ENCODE data around the gene ZNF738.

ZNF738 gene

DNA sequence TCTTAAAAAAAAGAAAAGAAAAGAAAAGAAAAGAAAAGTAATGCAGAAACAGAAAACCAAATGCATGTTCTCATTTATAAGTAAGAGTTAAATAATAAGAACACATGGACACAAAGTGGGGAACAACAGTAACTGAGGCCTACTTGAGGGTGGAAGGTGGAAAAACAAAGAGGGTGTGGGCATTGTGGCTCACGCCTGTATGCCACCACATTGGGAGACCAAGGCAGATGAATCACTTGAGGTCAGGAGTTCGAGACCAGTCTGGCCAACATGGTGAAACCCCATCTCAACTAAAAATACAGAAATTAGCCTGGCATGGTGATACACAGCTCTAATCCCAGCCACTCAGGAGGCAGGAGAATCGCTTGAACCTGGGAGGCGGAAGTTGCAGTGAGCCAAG lies 37.7 kb upstream of the ZNF738 start:
- Histone ChIP-seq H4K91ac (ENCODE audit: low read length) (no peak overlapping the region), H3K4me1 (ENCODE audit: control insufficient read depth, insufficient read depth, low read depth, low read length) (no peaks in the 10 kb centered on the region), H3K4me2 (ENCODE audit: low read length, poor library complexity, severe bottlenecking) (no peak overlapping the region), H3K27me3 (ENCODE audit: control insufficient read depth in 1 of 2, insufficient read depth in 1 of 2, low read length in 2 of 2) (no peaks in the 10 kb centered on the region), H2BK5ac (ENCODE audit: low read depth, low read length, poor library complexity, severe bottlenecking) (no peak overlapping the region), H2AFZ (ENCODE audit: low read depth, low read length) (no peak overlapping the region), H3K36me3 (ENCODE audit: control insufficient read depth in 1 of 2, insufficient read depth in 2 of 2, low read depth in 1 of 2, low read length in 2 of 2) (peaks cover 26 to 37% of the 10 kb centered on the region in 2 experiments), H2BK12ac (ENCODE audit: low read length in 2 of 2) (no peak overlapping the region), H3K4ac (ENCODE audit: low read depth in 1 of 2, low read length in 2 of 2) (no peak overlapping the region), H2AK5ac (ENCODE audit: low read length, severe bottlenecking) (no peak overlapping the region), H4K8ac (ENCODE audit: low read length) (no peak overlapping the region), H2BK120ac (ENCODE audit: low read depth, low read length) (no peak overlapping the region), H3K14ac (ENCODE audit: low read length in 2 of 2) (no peak overlapping the region), H3K79me1 (replicated peaks; ENCODE audit: low read length, poor library complexity, severe bottlenecking) (peaks cover 19% of the 10 kb centered on the region), H3K23ac (ENCODE audit: low read length in 2 of 2) (no peak overlapping the region), H3K27ac (ENCODE audit: low read length, poor library complexity, severe bottlenecking) (no peak overlapping the region), H3K9me3 (ENCODE audit: control insufficient read depth, low read length) (peaks cover 64% of the 10 kb centered on the region), H3K18ac (ENCODE audit: low read depth in 1 of 2, low read length in 2 of 2) (no peak overlapping the region), H3K4me3 (ENCODE audit: insufficient read depth in 1 of 2, low read depth in 1 of 2, low read length in 2 of 2) (no peak overlapping the region), H2BK15ac (ENCODE audit: low read depth, poor library complexity, severe bottlenecking) (no peak overlapping the region), H3K9ac (ENCODE audit: low read length) (no peak overlapping the region)
- WGBS = 94% methylated on average over 4 of the region's 4 CpGs
- DNase-seq = no peak

DNA sequence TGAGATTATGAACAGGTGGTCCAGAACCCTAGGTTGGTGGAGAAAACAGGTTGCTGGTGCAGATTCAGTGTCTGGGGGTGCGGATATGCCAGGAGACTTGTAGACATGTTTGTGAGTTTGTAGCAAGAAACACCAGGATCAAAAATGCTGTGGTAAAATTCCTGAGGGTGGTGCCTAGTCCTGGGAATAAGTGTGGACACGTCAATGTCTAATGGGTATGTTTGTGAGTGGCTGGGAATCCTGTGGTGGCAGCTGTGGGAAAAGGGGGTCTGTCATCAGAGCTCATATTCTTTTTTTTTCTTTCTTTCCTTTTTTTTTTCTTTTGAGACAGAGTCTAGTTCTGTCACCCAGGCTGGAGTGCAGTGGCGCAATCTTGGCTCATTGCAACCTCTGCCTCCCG lies 36.8 kb upstream of the ZNF738 start:
- Histone ChIP-seq H3K27ac (ENCODE audit: low read length, poor library complexity, severe bottlenecking) (no peak overlapping the region), H3K23ac (ENCODE audit: low read length in 2 of 2) (no peak overlapping the region), H3K36me3 (ENCODE audit: control insufficient read depth in 1 of 2, insufficient read depth in 2 of 2, low read depth in 1 of 2, low read length in 2 of 2) (peaks cover 31 to 38% of the 10 kb centered on the region in 2 experiments), H4K8ac (ENCODE audit: low read length) (no peak overlapping the region), H3K79me1 (replicated peaks; ENCODE audit: low read length, poor library complexity, severe bottlenecking) (peaks cover 17% of the 10 kb centered on the region), H4K91ac (ENCODE audit: low read length) (no peak overlapping the region), H3K4me2 (ENCODE audit: low read length, poor library complexity, severe bottlenecking) (no peak overlapping the region), H2BK5ac (ENCODE audit: low read depth, low read length, poor library complexity, severe bottlenecking) (no peak overlapping the region), H2BK120ac (ENCODE audit: low read depth, low read length) (no peak overlapping the region), H2AFZ (ENCODE audit: low read depth, low read length) (no peak overlapping the region), H2AK5ac (ENCODE audit: low read length, severe bottlenecking) (no peak overlapping the region), H3K4me3 (ENCODE audit: insufficient read depth in 1 of 2, low read depth in 1 of 2, low read length in 2 of 2) (no peak overlapping the region), H2BK12ac (ENCODE audit: low read length in 2 of 2) (no peak overlapping the region), H2BK15ac (ENCODE audit: low read depth, poor library complexity, severe bottlenecking) (no peak overlapping the region), H3K14ac (ENCODE audit: low read length in 2 of 2) (no peak overlapping the region), H3K18ac (ENCODE audit: low read depth in 1 of 2, low read length in 2 of 2) (no peak overlapping the region), H3K4me1 (ENCODE audit: control insufficient read depth, insufficient read depth, low read depth, low read length) (no peaks in the 10 kb centered on the region), H3K9ac (ENCODE audit: low read length) (no peak overlapping the region), H3K9me3 (ENCODE audit: control insufficient read depth, low read length) (peaks cover 65% of the 10 kb centered on the region), H3K4ac (ENCODE audit: low read depth in 1 of 2, low read length in 2 of 2) (no peak overlapping the region), H3K27me3 (ENCODE audit: control insufficient read depth in 1 of 2, insufficient read depth in 1 of 2, low read length in 2 of 2) (no peaks in the 10 kb centered on the region)
- WGBS = 80% methylated on average over 4 of the region's 4 CpGs
- DNase-seq = peak; percentile 26

DNA sequence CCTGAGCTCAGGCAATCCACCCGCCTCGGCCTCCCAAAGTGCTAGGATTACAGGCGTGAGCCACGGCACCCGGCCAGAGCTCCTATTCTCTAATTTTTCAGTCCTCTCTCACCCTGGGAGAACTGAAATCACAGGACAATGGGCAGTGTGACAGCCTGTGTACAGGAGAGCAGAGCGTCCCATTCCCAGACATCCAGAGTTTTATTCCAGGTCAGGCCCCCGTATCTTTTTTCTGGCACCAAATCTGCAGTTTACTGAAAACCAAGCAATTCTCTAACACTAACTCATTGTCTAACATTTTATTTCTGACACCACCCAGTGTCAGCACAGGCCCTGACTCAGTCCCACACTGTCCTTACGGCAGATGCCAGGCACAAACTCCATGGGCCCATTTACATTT lies 36.3 kb upstream of the ZNF738 start:
- WGBS = 97% methylated on average over 8 of the region's 8 CpGs
- DNase-seq = no peak
- H2BK15ac ChIP-seq (ENCODE audit: low read depth, poor library complexity, severe bottlenecking) = no peak overlapping the region
- no peak overlapping the region for H3K27ac ChIP-seq (ENCODE audit: low read length, poor library complexity, severe bottlenecking)
- no peak overlapping the region for H4K91ac ChIP-seq (ENCODE audit: low read length)
- no peak overlapping the region for H2AK5ac ChIP-seq (ENCODE audit: low read length, severe bottlenecking)
- H3K14ac ChIP-seq (ENCODE audit: low read length in 2 of 2) = no peak overlapping the region
- H3K9ac ChIP-seq (ENCODE audit: low read length) = no peak overlapping the region
- peaks cover 17% of the 10 kb centered on the region for H3K79me1 ChIP-seq (replicated peaks; ENCODE audit: low read length, poor library complexity, severe bottlenecking)
- H3K18ac ChIP-seq (ENCODE audit: low read depth in 1 of 2, low read length in 2 of 2) = no peak overlapping the region
- no peak overlapping the region for H3K23ac ChIP-seq (ENCODE audit: low read length in 2 of 2)
- peaks cover 60% of the 10 kb centered on the region for H3K9me3 ChIP-seq (ENCODE audit: control insufficient read depth, low read length)
- no peak overlapping the region for H2AFZ ChIP-seq (ENCODE audit: low read depth, low read length)
- no peak overlapping the region for H3K4me2 ChIP-seq (ENCODE audit: low read length, poor library complexity, severe bottlenecking)
- H4K8ac ChIP-seq (ENCODE audit: low read length) = no peak overlapping the region
- no peak overlapping the region for H2BK120ac ChIP-seq (ENCODE audit: low read depth, low read length)
- no peaks in the 10 kb centered on the region for H3K27me3 ChIP-seq (ENCODE audit: control insufficient read depth in 1 of 2, insufficient read depth in 1 of 2, low read length in 2 of 2)
- no peak overlapping the region for H2BK5ac ChIP-seq (ENCODE audit: low read depth, low read length, poor library complexity, severe bottlenecking)
- peaks cover 31 to 38% of the 10 kb centered on the region in 2 experiments for H3K36me3 ChIP-seq (ENCODE audit: control insufficient read depth in 1 of 2, insufficient read depth in 2 of 2, low read depth in 1 of 2, low read length in 2 of 2)
- no peaks in the 10 kb centered on the region for H3K4me1 ChIP-seq (ENCODE audit: control insufficient read depth, insufficient read depth, low read depth, low read length)
- no peak overlapping the region for H3K4me3 ChIP-seq (ENCODE audit: insufficient read depth in 1 of 2, low read depth in 1 of 2, low read length in 2 of 2)
- no peak overlapping the region for H2BK12ac ChIP-seq (ENCODE audit: low read length in 2 of 2)
- H3K4ac ChIP-seq (ENCODE audit: low read depth in 1 of 2, low read length in 2 of 2) = no peak overlapping the region

DNA sequence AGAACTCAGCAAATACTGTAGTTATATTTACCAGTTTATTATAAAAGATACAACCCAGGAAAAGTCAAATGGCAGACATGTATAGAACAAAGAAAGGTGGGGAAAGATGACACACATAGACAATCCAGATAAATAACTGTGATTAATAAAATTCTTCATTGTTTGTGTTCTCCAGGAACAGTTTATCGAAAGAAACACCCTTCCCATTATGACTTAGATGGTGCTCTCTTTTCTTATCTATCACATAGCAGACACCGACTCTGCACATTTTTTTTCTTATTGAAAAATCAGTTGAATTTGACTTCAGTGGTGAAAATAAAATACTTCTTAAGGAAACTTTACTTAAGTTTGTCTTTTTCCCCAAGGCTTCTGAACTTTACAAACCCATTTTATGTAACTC lies 35.8 kb upstream of the ZNF738 start:
- H3K9me3 ChIP-seq (ENCODE audit: control insufficient read depth, low read length) = peaks cover 55% of the 10 kb centered on the region
- peaks cover 16% of the 10 kb centered on the region for H3K79me1 ChIP-seq (replicated peaks; ENCODE audit: low read length, poor library complexity, severe bottlenecking)
- H3K36me3 ChIP-seq (ENCODE audit: control insufficient read depth in 1 of 2, insufficient read depth in 2 of 2, low read depth in 1 of 2, low read length in 2 of 2) = peaks cover 26 to 36% of the 10 kb centered on the region in 2 experiments
- H2BK15ac ChIP-seq (ENCODE audit: low read depth, poor library complexity, severe bottlenecking) = no peak overlapping the region
- no peak overlapping the region for H3K18ac ChIP-seq (ENCODE audit: low read depth in 1 of 2, low read length in 2 of 2)
- no peak overlapping the region for H3K9ac ChIP-seq (ENCODE audit: low read length)
- no peak overlapping the region for H3K4ac ChIP-seq (ENCODE audit: low read depth in 1 of 2, low read length in 2 of 2)
- H3K14ac ChIP-seq (ENCODE audit: low read length in 2 of 2) = no peak overlapping the region
- H2BK5ac ChIP-seq (ENCODE audit: low read depth, low read length, poor library complexity, severe bottlenecking) = no peak overlapping the region
- no peak overlapping the region for H3K4me3 ChIP-seq (ENCODE audit: insufficient read depth in 1 of 2, low read depth in 1 of 2, low read length in 2 of 2)
- H3K4me2 ChIP-seq (ENCODE audit: low read length, poor library complexity, severe bottlenecking) = no peak overlapping the region
- no peaks in the 10 kb centered on the region for H3K4me1 ChIP-seq (ENCODE audit: control insufficient read depth, insufficient read depth, low read depth, low read length)
- H3K27me3 ChIP-seq (ENCODE audit: control insufficient read depth in 1 of 2, insufficient read depth in 1 of 2, low read length in 2 of 2) = no peaks in the 10 kb centered on the region
- 83% methylated on average over 2 of the region's 2 CpGs for WGBS
- no peak overlapping the region for H2BK12ac ChIP-seq (ENCODE audit: low read length in 2 of 2)
- H3K27ac ChIP-seq (ENCODE audit: low read length, poor library complexity, severe bottlenecking) = no peak overlapping the region
- H4K8ac ChIP-seq (ENCODE audit: low read length) = no peak overlapping the region
- H3K23ac ChIP-seq (ENCODE audit: low read length in 2 of 2) = no peak overlapping the region
- H4K91ac ChIP-seq (ENCODE audit: low read length) = no peak overlapping the region
- H2AFZ ChIP-seq (ENCODE audit: low read depth, low read length) = no peak overlapping the region
- no peak for DNase-seq
- no peak overlapping the region for H2BK120ac ChIP-seq (ENCODE audit: low read depth, low read length)
- H2AK5ac ChIP-seq (ENCODE audit: low read length, severe bottlenecking) = no peak overlapping the region

Data from mesenchymal stem cell (in vitro differentiated cells and primary cell).